GM12891 (cell line): ENCODE results near the gene PAQR4.

Experiments
- PAX5 ChIP-seq: IDR thresholded peaks from 2 replicates; pipeline ENCODE4 v1.6.1; 2011; ENCODE audit warnings: low read length, moderate library complexity, mild to moderate bottlenecking; ENCODE audit not compliant: insufficient read depth, severe bottlenecking
- TAF1 ChIP-seq: IDR thresholded peaks from 2 replicates; pipeline ENCODE4 v1.6.1; 2011; ENCODE audit warnings: low read depth, low read length, control low read depth

GRCh38 chr16:2971134-2971984, 2.2 kb downstream of the PAQR4 start:
- TF ChIP-seq TAF1 (no peak), PAX5 (no peak)
